Endothelial cell of umbilical vein (primary cell): ENCODE results near the gene EIF3K. TPM values are rescaled to one million over a fixed set of nuclear protein-coding genes. Genes with fewer than 3 reads are reported as not detected.

Experiments
- BruUV-seq: library from RNA; stranded (reverse); fragments of 400-500 nt; replicated peaks from 2 replicates; lab custom pipeline; 2021; lab: Mats Ljungman, UMichigan
- CTCF ChIA-PET: fragments of 300-600, 350-600 bp; sonication (Branson Sonifier 250); formaldehyde crosslinking; loops from one replicate; lab custom pipeline; 2021; ENCODE audit warnings: antibody characterized with exemption, inconsistent platforms; lab: Charles Lee
- POLR2A ChIA-PET: fragments of 300-600, 350-600 bp; sonication (Branson Sonifier 250); formaldehyde crosslinking; loops from one replicate; lab custom pipeline; 2021; ENCODE audit warnings: antibody characterized with exemption, inconsistent platforms; lab: Charles Lee
- DNase-seq: peaks from one replicate; pipeline ENCODE4 v3.0.0-alpha.2; 2011; ENCODE audit warnings: low read depth, low spot score
- FAIRE-seq: peaks from 2 replicates; lab custom pipeline; 2011; peaks lifted over from hg19 to GRCh38; lab: Jason Lieb, UNC
- H2AFZ ChIP-seq: 2 replicates; pipeline ENCODE4 v1.6.0; 2012; ENCODE audit warnings: low read depth, low read length, control low read depth, inconsistent platforms
- H3K27ac ChIP-seq: 2 replicates; pipeline ENCODE4 v1.5.1; 2011; ENCODE audit warnings: low read depth, mild to moderate bottlenecking, control low read depth, low read length, moderate library complexity; ENCODE audit not compliant: insufficient read depth
- H3K27me3 ChIP-seq, 2 experiments: 2 replicates each; pipeline versions ENCODE4 v1.6.0 to v1.6.1; 2011; ENCODE audit warnings: low read length in 2 of 2, mixed read lengths in 1 of 2; ENCODE audit not compliant: control insufficient read depth in 2 of 2, insufficient read depth in 2 of 2
- H3K36me3 ChIP-seq, 2 experiments: 2 replicates in 1 of 2; 3 replicates in 1 of 2; pipeline ENCODE4 v1.5.1; 2011; ENCODE audit warnings: low read length in 2 of 2, mild to moderate bottlenecking in 1 of 2, moderate library complexity in 1 of 2; ENCODE audit not compliant: control insufficient read depth in 2 of 2, insufficient read depth in 2 of 2; ENCODE audit errors: extremely low read depth in 1 of 2
- H3K4me1 ChIP-seq: 3 replicates; pipeline ENCODE4 v1.5.1; 2011; ENCODE audit warnings: mild to moderate bottlenecking, low read length; ENCODE audit not compliant: control insufficient read depth, insufficient read depth; ENCODE audit errors: extremely low read depth
- H3K4me2 ChIP-seq: 2 replicates; pipeline ENCODE4 v1.6.1; 2011; ENCODE audit warnings: low read length, control low read depth, mixed read lengths; ENCODE audit not compliant: insufficient read depth
- H3K4me3 ChIP-seq, 3 experiments: fragments of 200-600 bp in 1 of 3; sonication (generic), shearing (Covaris generic) in 1 of 3; replicated peaks in 1 of 3; 2 replicates each; pipeline ENCODE4 v1.5.1; 2011 to 2016; ENCODE audit warnings: control low read depth in 3 of 3, low read length in 3 of 3, mild to moderate bottlenecking in 2 of 3, inconsistent platforms in 1 of 3, low read depth in 1 of 3, moderate library complexity in 1 of 3; ENCODE audit not compliant: insufficient read depth in 1 of 3
- H3K79me2 ChIP-seq: 2 replicates; pipeline ENCODE4 v1.6.0; 2012; ENCODE audit warnings: low read length, inconsistent platforms; ENCODE audit not compliant: control insufficient read depth, insufficient read depth
- H3K9ac ChIP-seq: replicated peaks from 2 replicates; pipeline ENCODE3; 2011; ENCODE audit warnings: low read length, control low read depth; ENCODE audit not compliant: insufficient read depth; ENCODE audit errors: extremely low read depth
- H3K9me1 ChIP-seq: replicated peaks from 3 replicates; pipeline ENCODE4 v1.6.0; 2011; ENCODE audit warnings: mild to moderate bottlenecking, low read length; ENCODE audit not compliant: control insufficient read depth, insufficient read depth; ENCODE audit errors: extremely low read depth
- H3K9me3 ChIP-seq: replicated peaks from 2 replicates; pipeline ENCODE4 v1.5.1; 2012; ENCODE audit warnings: low read length, inconsistent platforms; ENCODE audit not compliant: control insufficient read depth, insufficient read depth
- H4K20me1 ChIP-seq: replicated peaks from 2 replicates; pipeline ENCODE3; 2011; ENCODE audit warnings: mild to moderate bottlenecking, low read length; ENCODE audit not compliant: control insufficient read depth, insufficient read depth; ENCODE audit errors: extremely low read depth
- CTCF ChIP-seq, 2 donors: IDR thresholded peaks; 1 replicate in 1 of 2; 2 replicates in 1 of 2; pipeline ENCODE4 v1.5.1; 2011; ENCODE audit warnings: low read length in 2 of 2, mild to moderate bottlenecking in 2 of 2, moderate library complexity in 2 of 2, control low read depth in 1 of 2, inconsistent platforms in 1 of 2, low read depth in 1 of 2; ENCODE audit not compliant: insufficient read depth in 1 of 2; ENCODE audit errors: extremely low read depth in 1 of 2
- EZH2 ChIP-seq: IDR thresholded peaks from 2 replicates; pipeline ENCODE4 v1.6.1; 2012; ENCODE audit warnings: borderline replicate concordance, low read depth, mild to moderate bottlenecking, moderate library complexity, low read length, inconsistent platforms; ENCODE audit not compliant: severe bottlenecking
- FOS ChIP-seq: IDR thresholded peaks from 2 replicates; pipeline ENCODE4 v1.6.1; 2011; ENCODE audit warnings: mild to moderate bottlenecking, low read length, moderate library complexity, borderline replicate concordance; ENCODE audit not compliant: insufficient read depth
- GATA2 ChIP-seq: IDR thresholded peaks from 2 replicates; pipeline ENCODE4 v1.7.0; 2011; ENCODE audit warnings: low read depth, mild to moderate bottlenecking, moderate library complexity, mixed read lengths, low read length; ENCODE audit not compliant: insufficient read length, insufficient read depth
- JUN ChIP-seq: IDR thresholded peaks from 2 replicates; pipeline ENCODE4 v1.6.1; 2011; ENCODE audit warnings: borderline replicate concordance, low read depth; ENCODE audit not compliant: insufficient read length, insufficient read depth
- MAX ChIP-seq: IDR thresholded peaks from 2 replicates; pipeline ENCODE4 v1.6.1; 2011; ENCODE audit not compliant: insufficient read depth, insufficient read length
- MYC ChIP-seq: IDR thresholded peaks from one replicate; pipeline ENCODE4 v1.6.1; 2011; ENCODE audit warnings: mild to moderate bottlenecking, low read depth, low read length
- POLR2A ChIP-seq: IDR thresholded peaks from 2 replicates; pipeline ENCODE4 v1.6.1; 2012; ENCODE audit warnings: low read depth, mild to moderate bottlenecking, control low read depth, low read length
- POLR2AphosphoS5 ChIP-seq: IDR thresholded peaks from 2 replicates; pipeline ENCODE4 v1.6.1; 2012; ENCODE audit warnings: low read depth, mild to moderate bottlenecking, control low read depth, low read length, moderate library complexity; ENCODE audit not compliant: insufficient read depth
- dilution Hi-C: fragments of 300-500 bp; cut with MboI; formaldehyde crosslinking; loops from one replicate; pipeline ENCODE4 v1.15.0; 2019; ENCODE audit warnings: low sequenced_read_pairs; ENCODE audit not compliant: extremely low pct_ligation_motif_present
- intact Hi-C: fragments of 100-400 bp; cut with micrococcal nuclease; formaldehyde crosslinking; loops from one replicate; pipeline ENCODE4 v1.10.0; 2022
- polyA plus RNA-seq, 4 experiments: library from polyadenylated mRNA; depleted of rRNA in 3 of 4; stranded (reverse) in 3 of 4; unstranded in 1 of 4; fragments of >200 nt; gene quantifications; 2 replicates each; pipeline versions ENCODE4 v1.2.1 to v1.2.3, GENCODE V29; 2011 to 2012; ENCODE audit warnings: missing spikeins in 1 of 4
- total RNA-seq: library from RNA; stranded (reverse); gene quantifications from 2 replicates; pipeline ENCODE4 v1.2.3, GENCODE V29; 2021

EIF3K gene
- total and polyA plus RNA-seq, 2 donors (not counting 3 experiments of a cell fraction or from before 2014, with no cell fraction given): 267 to 584 TPM

- H3K4me3 ChIP-seq: no peak overlapping the region
- dilution Hi-C loops: no loop called here
- H3K27me3 ChIP-seq: no peaks in the 10 kb centered on the region
- no peaks in the 10 kb centered on the region for H3K9me1 ChIP-seq
- H3K4me2 ChIP-seq: no peak overlapping the region
- CTCF ChIA-PET: interaction anchor here (0.8 to 1.6 kb wide), 5 partner anchors 9 to 36 kb away, joined by 3 to 5 read pairs (median 4); no protein-coding TSS in a partner anchor
- TF ChIP-seq EZH2 (no peak), MYC (no peak), POLR2AphosphoS5 (no peak), CTCF (IDR thresholded peaks at IDR 0.05; ENCODE audit: extremely low read depth in 1 of 2, insufficient read depth in 1 of 2, low read depth in 1 of 2, low read length in 2 of 2) (no peak), FOS (no peak), JUN (no peak), GATA2 (no peak), MAX (no peak), POLR2A (no peak)
- intact Hi-C loops: no loop called here
- no TSS peak for BruUV-seq
- peaks cover 67% of the 10 kb centered on the region for H3K4me1 ChIP-seq
- peaks cover 93% of the 10 kb centered on the region for H3K79me2 ChIP-seq
- H4K20me1 ChIP-seq: no peaks in the 10 kb centered on the region
- peak overlapping the region; percentile 31 for H3K27ac ChIP-seq
- POLR2A ChIA-PET: interaction anchor here (0.6 kb wide), 1 partner anchor 8 kb away, joined by 5 read pairs; no protein-coding TSS in a partner anchor
- H3K9me3 ChIP-seq: no peaks in the 10 kb centered on the region
- H3K9ac ChIP-seq: no peak overlapping the region
- H2AFZ ChIP-seq: no peak overlapping the region
- FAIRE-seq (no peak), DNase-seq (no peak)
- no peaks in the 10 kb centered on the region for H3K36me3 ChIP-seq
Observed at GRCh38 chr19:38670921-38671398, 52.0 kb downstream of the EIF3K start.
